ENCODE measurements around the gene CCS. TPM values are rescaled to one million over a fixed set of nuclear protein-coding genes. Genes with fewer than 3 reads are reported as not detected.

CCS gene
- total and polyA plus RNA-seq, 9 of the 15 experiments (the other 6 are each of a cell fraction or from before 2014, with no cell fraction given) = 1.1 to 46.6 (median 26.8) TPM

- TF ChIP-seq ZBTB34 (CRISPR knock-in tag; IDR thresholded peaks at IDR 0.05) (no peak), CUX1 (CRISPR knock-in tag; IDR thresholded peaks at IDR 0.05) (peak; percentile 57; the same call in 1 of the 2 replicates), MCM3 (IDR thresholded peaks at IDR 0.05) (no peak), RBM14 (IDR thresholded peaks at IDR 0.05; ENCODE audit: borderline replicate concordance, insufficient read depth, low read depth, low read length) (no peak), TRIM24 (IDR thresholded peaks at IDR 0.05) (peak in 1 of 2 experiments; percentile 16; a peak in 1 of 4 replicates), ZNF212 (CRISPR knock-in tag; IDR thresholded peaks at IDR 0.05) (no peak), NCOA2 (IDR thresholded peaks at IDR 0.05; ENCODE audit: partially characterized antibody in 2 of 2) (no peak), GATAD2A (IDR thresholded peaks at IDR 0.05) (no peak), NFRKB (IDR thresholded peaks at IDR 0.05; ENCODE audit: low read depth) (peak; percentile 93), ZNF696 (CRISPR knock-in tag; conservative IDR thresholded peaks at IDR 0.05) (no peak), SMARCA4 (IDR thresholded peaks at IDR 0.05) (0 out of 2 replicates have a peak, but pooled peaks have one; percentile 26), ZNF175 (CRISPR knock-in tag; IDR thresholded peaks at IDR 0.05; ENCODE audit: low read depth) (peak; percentile 23; the same call in 1 of the 2 replicates), L3MBTL2 (IDR thresholded peaks at IDR 0.05) (peak; percentile 98), ZSCAN32 (CRISPR knock-in tag; IDR thresholded peaks at IDR 0.05) (no peak), KLF13 (tag; IDR thresholded peaks at IDR 0.05; ENCODE audit: borderline replicate concordance, low read depth) (no peak), FOS (IDR thresholded peaks at IDR 0.05; ENCODE audit: extremely low read depth, insufficient read length) (peak; percentile 95), MNT (conservative IDR thresholded peaks at IDR 0.05) (peak; percentile 89 to 91), FOXK2 (conservative IDR thresholded peaks at IDR 0.05 in 1 of 2, IDR thresholded peaks at IDR 0.05 in 1 of 2; ENCODE audit: low read depth in 2 of 2) (peak in 1 of 2 experiments; percentile 26; a peak in 1 of 4 replicates), MYBL2 (IDR thresholded peaks at IDR 0.05; ENCODE audit: low read depth) (no peak), MYBL2 (CRISPR knock-in tag; IDR thresholded peaks at IDR 0.05; ENCODE audit: borderline replicate concordance) (no peak), ATF7 (IDR thresholded peaks at IDR 0.05) (peak; percentile 72)
Measured at GRCh38 chr11:66638177-66639065, 45.4 kb downstream of the CCS start, which contains the start of gene RBM4 (continued).
